ENCODE measurements around the gene H3-3A. TPM values are rescaled to one million over a fixed set of nuclear protein-coding genes. Genes with fewer than 3 reads are reported as not detected.

H3-3A gene
- total RNA-seq, 1 donor from 2014 or later: 600 TPM

DNA sequence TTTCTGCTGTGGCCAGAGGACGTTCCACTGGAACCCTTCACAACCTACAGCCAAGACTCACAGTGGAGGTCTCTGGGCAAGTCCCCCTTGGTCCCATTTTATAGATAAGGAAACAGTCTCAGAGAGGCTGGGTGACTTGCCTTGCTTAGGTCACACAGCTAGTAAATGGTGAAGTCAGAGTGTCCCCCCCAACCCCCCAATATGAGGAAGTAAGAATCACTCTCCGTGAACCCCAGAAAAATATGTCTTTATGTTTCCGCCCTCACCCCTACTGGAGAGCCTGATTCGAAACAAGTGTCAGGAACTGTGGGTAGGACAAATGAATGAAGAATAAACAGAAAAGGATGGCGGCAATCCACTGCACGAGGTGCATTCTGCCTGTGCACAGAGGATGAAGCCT lies 56.7 kb downstream of the H3-3A start:
- intact Hi-C loops (cut with micrococcal nuclease): no loop called here
- Mint-ChIP-seq H3K27me3 (no peaks in the 10 kb centered on the region), H3K4me1 (peaks cover 59% of the 10 kb centered on the region), H3K4me3 (peak overlapping the region; percentile 36), H3K27ac (peak overlapping the region; percentile 36), H3K36me3 (ENCODE audit: low read depth) (peaks cover 2% of the 10 kb centered on the region), H3K9me3 (no peaks in the 10 kb centered on the region)
- DNase-seq (no peak), ATAC-seq (ENCODE audit: low read depth) (no peak)
- no peak for TF ChIP-seq CTCF (IDR thresholded peaks at IDR 0.05)
- ChIA-PET POLR2A (interaction anchor here (0.9 to 6.6 kb wide), 8 partner anchors 9 to 241 kb away, joined by 3 to 182 read pairs (median 5); partner anchors contain the start of genes H3-3A and SDE2), CTCF (interaction anchor here (1.0 to 3.1 kb wide), 6 partner anchors 8 to 128 kb away, joined by 3 to 66 read pairs (median 6); partner anchors contain the start of gene H3-3A)

DNA sequence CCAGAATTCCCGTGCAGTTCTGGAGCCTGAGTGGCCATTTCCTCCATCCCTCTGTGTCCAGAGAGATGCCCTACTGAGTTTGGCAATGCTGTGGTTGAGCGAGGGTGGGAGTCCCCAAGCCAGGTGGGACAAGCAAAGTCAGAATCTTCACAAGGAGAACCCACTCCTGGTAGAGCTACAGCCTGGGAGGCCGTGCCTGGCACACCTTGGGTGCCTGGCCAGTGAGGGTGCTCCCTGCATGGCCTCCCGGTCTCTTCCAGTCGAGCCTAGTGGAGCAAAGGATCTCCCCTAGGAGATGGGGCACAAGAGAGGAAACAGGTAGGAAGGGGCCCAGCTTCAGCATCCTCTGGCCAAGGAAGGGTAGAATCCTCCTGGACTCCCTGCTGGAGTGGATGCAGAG lies 57.9 kb downstream of the H3-3A start:
- no peaks in the 10 kb centered on the region for H3K9me3 Mint-ChIP-seq
- peak overlapping the region; percentile 82 for H3K4me3 Mint-ChIP-seq
- no peak for DNase-seq
- ATAC-seq (ENCODE audit: low read depth): no peak
- no peak for TF ChIP-seq CTCF (IDR thresholded peaks at IDR 0.05)
- intact Hi-C loops (cut with micrococcal nuclease): loop anchor here (5.0 to 10.0 kb wide), 3 partner anchors 343 to 643 kb away; partner anchors contain the start of gene SRP9
- ChIA-PET POLR2A (interaction anchor here (0.5 to 6.6 kb wide), 11 partner anchors 10 to 343 kb away, joined by 3 to 182 read pairs (median 4); partner anchors contain the start of genes H3-3A, SDE2 and SRP9), CTCF (interaction anchor here (0.7 to 3.1 kb wide), 6 partner anchors 10 to 80 kb away, joined by 3 to 66 read pairs (median 7); partner anchors contain the start of gene H3-3A)
- peaks cover 2% of the 10 kb centered on the region for H3K36me3 Mint-ChIP-seq (ENCODE audit: low read depth)
- H3K4me1 Mint-ChIP-seq: peaks cover 71% of the 10 kb centered on the region
- peak overlapping the region; percentile 80 for H3K27ac Mint-ChIP-seq
- no peaks in the 10 kb centered on the region for H3K27me3 Mint-ChIP-seq

GRCh38 chr1:226121049-226121586 lies 58.6 kb downstream of the H3-3A start:
- peak overlapping the region; percentile 82 for H3K4me3 Mint-ChIP-seq
- peaks cover 2% of the 10 kb centered on the region for H3K36me3 Mint-ChIP-seq (ENCODE audit: low read depth)
- DNase-seq (no peak), ATAC-seq (ENCODE audit: low read depth) (no peak)
- POLR2A ChIA-PET: interaction anchor here (0.5 to 6.6 kb wide), 12 partner anchors 11 to 343 kb away, joined by 3 to 182 read pairs (median 4); partner anchors contain the start of genes H3-3A, SDE2 and SRP9
- CTCF ChIA-PET: interaction anchor here (0.7 to 3.1 kb wide), 6 partner anchors 11 to 79 kb away, joined by 3 to 66 read pairs (median 7); partner anchors contain the start of gene H3-3A
- H3K9me3 Mint-ChIP-seq: no peaks in the 10 kb centered on the region
- no peak for TF ChIP-seq CTCF (IDR thresholded peaks at IDR 0.05)
- no peaks in the 10 kb centered on the region for H3K27me3 Mint-ChIP-seq
- intact Hi-C loops (cut with micrococcal nuclease): loop anchor here (1.0 to 10.0 kb wide), 7 partner anchors 38 to 644 kb away; partner anchors contain the start of gene SRP9
- peaks cover 76% of the 10 kb centered on the region for H3K4me1 Mint-ChIP-seq
- peak overlapping the region; percentile 89 for H3K27ac Mint-ChIP-seq

Other genes starting within 250 kb of the H3-3A start
- gene TMEM63A, start 180.3 kb upstream of the H3-3A start, total RNA-seq: 54.8 and 74.5 TPM in 2 replicates
- gene LEFTY1, start 173.6 kb upstream of the H3-3A start, total RNA-seq: not detected in 2 replicates
- gene PYCR2, start 138.5 kb upstream of the H3-3A start, total RNA-seq: 109 and 110 TPM in 2 replicates
- not detected in 2 replicates for gene LEFTY2, start 121.5 kb upstream of the H3-3A start, total RNA-seq
- gene SDE2, start 63.4 kb upstream of the H3-3A start, total RNA-seq: 21.1 and 21.8 TPM in 2 replicates
- 38.6 and 41.4 TPM in 2 replicates for gene ACBD3, start 124.0 kb downstream of the H3-3A start, total RNA-seq
- 0.75 and 0.93 TPM in 2 replicates for gene MIXL1, start 160.9 kb downstream of the H3-3A start, total RNA-seq
- 3.5 and 4.5 TPM in 2 replicates for gene LIN9, start 246.4 kb downstream of the H3-3A start, total RNA-seq